A673 (cell line): ENCODE measurements around the gene MEG3. TPM values are rescaled to one million over a fixed set of nuclear protein-coding genes. Genes with fewer than 3 reads are reported as not detected.

ENCODE experiments used
- BruUV-seq: library from RNA; stranded (reverse); fragments of 400-500 nt; replicated peaks from 2 replicates; lab custom pipeline; 2021; lab: Mats Ljungman, UMichigan
- CTCF ChIA-PET: fragments of 300-600 bp; sonication (Branson Sonifier 250); formaldehyde crosslinking; loops from one replicate; lab custom pipeline; 2022; ENCODE audit warnings: antibody characterized with exemption; lab: Charles Lee
- POLR2A ChIA-PET: fragments of 300-600 bp; sonication (Branson Sonifier 250); formaldehyde crosslinking; loops from one replicate; lab custom pipeline; 2022; ENCODE audit warnings: antibody characterized with exemption; ENCODE audit not compliant: low non-redundant PET; lab: Charles Lee
- DNase-seq: peaks from one replicate; pipeline ENCODE4 v3.0.0-alpha.2; 2015; ENCODE audit warnings: low spot score
- H3K27ac ChIP-seq: fragments of 200-600 bp; sonication (generic); 2 replicates; pipeline ENCODE4 v1.5.1; 2016; ENCODE audit warnings: mixed run types, low read depth, mild to moderate bottlenecking, mixed read lengths, antibody characterized with exemption, low read length; ENCODE audit not compliant: poor library complexity, severe bottlenecking
- H3K27me3 ChIP-seq: fragments of 200-600 bp; sonication (generic); replicated peaks from 2 replicates; pipeline ENCODE4 v1.6.1; 2017; ENCODE audit warnings: mixed run types, low read depth, mild to moderate bottlenecking, mixed read lengths, antibody characterized with exemption, low read length; ENCODE audit not compliant: insufficient read depth, poor library complexity
- H3K36me3 ChIP-seq: fragments of 200-600 bp; sonication (generic); 2 replicates; pipeline ENCODE4 v1.6.1; 2016; ENCODE audit warnings: mixed run types, mild to moderate bottlenecking, mixed read lengths, antibody characterized with exemption, low read length; ENCODE audit not compliant: insufficient read depth, poor library complexity, severe bottlenecking
- H3K4me1 ChIP-seq: fragments of 200-600 bp; sonication (generic); 2 replicates; pipeline ENCODE4 v1.6.1; 2017; ENCODE audit warnings: mixed run types, mild to moderate bottlenecking, mixed read lengths, antibody characterized with exemption, low read length; ENCODE audit not compliant: insufficient read depth, poor library complexity, severe bottlenecking
- H3K4me3 ChIP-seq: fragments of 200-600 bp; sonication (generic); 2 replicates; pipeline ENCODE4 v1.5.1; 2016; ENCODE audit warnings: low read depth, mixed run types, mild to moderate bottlenecking, mixed read lengths, low read length; ENCODE audit not compliant: poor library complexity, severe bottlenecking
- H3K9me3 ChIP-seq: fragments of 200-600 bp; sonication (generic); 2 replicates; pipeline ENCODE4 v1.6.1; 2016; ENCODE audit warnings: mixed run types, low read depth, mild to moderate bottlenecking, mixed read lengths, antibody characterized with exemption, low read length; ENCODE audit not compliant: poor library complexity, severe bottlenecking
- CTCF ChIP-seq: fragments of 300-800, 200-600 bp; sonication (generic); conservative IDR thresholded peaks from 2 replicates; pipeline ENCODE4 v1.5.1; 2017; ENCODE audit warnings: low read depth, mild to moderate bottlenecking, antibody characterized with exemption, low read length, moderate library complexity, mixed read lengths
- EZH2 ChIP-seq: fragments of 200-600 bp; sonication (generic); IDR thresholded peaks from 2 replicates; pipeline ENCODE4 v1.6.1; 2017; ENCODE audit warnings: borderline replicate concordance, low read depth, mild to moderate bottlenecking, mixed read lengths, antibody characterized with exemption, low read length; ENCODE audit not compliant: poor library complexity, severe bottlenecking
- intact Hi-C: fragments of 100-400 bp; cut with micrococcal nuclease; formaldehyde crosslinking; loops from one replicate; pipeline ENCODE4 v1.10.0; 2022; ENCODE audit not compliant: unreplicated experiment
- total RNA-seq: library from RNA; stranded (reverse); gene quantifications from 2 replicates; pipeline ENCODE4 v1.2.3, GENCODE V29; 2021

MEG3 gene
- total RNA-seq, 1 experiment from 2014 or later, result 58.7 TPM

GRCh38 chr14:100784523-100785337, 41.2 kb upstream of the MEG3 start:
- intact Hi-C loops, result no loop called here
- no peak overlapping the region for H3K27ac ChIP-seq
- CTCF ChIA-PET, result interaction anchor here (0.6 kb wide), 1 partner anchor 42 kb away, joined by 7 read pairs; no protein-coding TSS in a partner anchor
- H3K4me1 ChIP-seq, result no peaks in the 10 kb centered on the region
- no peak for TF ChIP-seq CTCF
- no peak for TF ChIP-seq EZH2
- no peak for DNase-seq
- no peaks in the 10 kb centered on the region for H3K36me3 ChIP-seq
- no peaks in the 10 kb centered on the region for H3K9me3 ChIP-seq
- POLR2A ChIA-PET, result no interaction called here
- H3K4me3 ChIP-seq, result no peak overlapping the region
- BruUV-seq, result no TSS peak
- no peaks in the 10 kb centered on the region for H3K27me3 ChIP-seq

GRCh38 chr14:100785338-100785615, 40.6 kb upstream of the MEG3 start:
- Histone ChIP-seq H3K4me3 (no peak overlapping the region), H3K36me3 (no peaks in the 10 kb centered on the region), H3K4me1 (no peaks in the 10 kb centered on the region), H3K9me3 (no peaks in the 10 kb centered on the region), H3K27me3 (no peaks in the 10 kb centered on the region), H3K27ac (no peak overlapping the region)
- no peak for TF ChIP-seq CTCF
- TF ChIP-seq EZH2, result no peak
- no TSS peak for BruUV-seq
- DNase-seq, result no peak
- CTCF ChIA-PET, result no interaction called here
- intact Hi-C loops, result no loop called here
- POLR2A ChIA-PET, result no interaction called here

DNA sequence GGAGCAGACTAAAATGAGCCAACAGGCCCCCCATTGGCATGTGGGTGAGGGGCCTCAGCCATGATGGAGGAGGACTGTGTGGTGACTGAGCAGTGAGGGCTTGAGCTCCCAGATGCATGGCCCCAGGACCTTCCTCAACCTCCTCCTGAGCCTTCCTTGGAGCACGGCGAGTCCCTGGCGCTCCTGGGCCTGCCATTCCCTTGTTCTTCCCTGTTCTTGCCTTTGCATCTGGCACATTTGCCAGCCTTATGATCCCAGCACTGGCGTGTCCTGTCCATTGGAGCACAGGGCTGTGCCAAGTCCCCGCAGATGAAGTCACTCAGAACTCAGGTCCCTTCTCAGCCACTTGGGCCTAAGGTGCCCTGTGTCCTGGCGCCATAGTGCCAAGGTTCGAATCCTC, 40.3 kb upstream of the MEG3 start:
- BruUV-seq, result no TSS peak
- TF ChIP-seq CTCF, result no peak
- TF ChIP-seq EZH2, result no peak
- H3K36me3 ChIP-seq, result no peaks in the 10 kb centered on the region
- CTCF ChIA-PET, result no interaction called here
- no peak overlapping the region for H3K4me3 ChIP-seq
- H3K9me3 ChIP-seq, result no peaks in the 10 kb centered on the region
- POLR2A ChIA-PET, result no interaction called here
- intact Hi-C loops, result no loop called here
- no peaks in the 10 kb centered on the region for H3K27me3 ChIP-seq
- no peak for DNase-seq
- no peaks in the 10 kb centered on the region for H3K4me1 ChIP-seq
- H3K27ac ChIP-seq, result no peak overlapping the region
